ENCODE measurements around the gene IGF2.

IGF2 gene

DNA sequence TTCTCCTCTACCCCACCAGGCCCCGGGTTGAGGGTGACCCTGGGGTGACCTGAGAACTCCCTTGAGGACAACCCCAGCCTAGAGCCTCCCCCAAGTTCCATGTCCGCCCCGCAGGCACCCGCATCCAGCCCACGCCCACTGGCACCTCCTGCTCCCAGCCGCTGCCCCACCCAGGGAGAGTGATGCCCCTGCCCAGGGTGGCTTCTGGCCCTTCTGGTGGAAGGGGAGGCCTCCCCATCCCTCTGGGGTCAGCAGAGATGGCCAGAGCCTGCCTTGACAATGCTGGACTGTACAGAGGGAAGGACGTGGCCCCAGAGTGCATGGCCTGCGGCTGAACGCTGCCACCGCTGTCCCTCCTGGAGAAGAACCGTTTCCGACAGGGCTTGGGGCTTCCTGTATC is 33.5 kb upstream of the IGF2 start:
- no peak for DNase-seq (ENCODE audit: low read depth, low spot score)
- H3K4me3 ChIP-seq (ENCODE audit: low read length), result no peak overlapping the region

DNA sequence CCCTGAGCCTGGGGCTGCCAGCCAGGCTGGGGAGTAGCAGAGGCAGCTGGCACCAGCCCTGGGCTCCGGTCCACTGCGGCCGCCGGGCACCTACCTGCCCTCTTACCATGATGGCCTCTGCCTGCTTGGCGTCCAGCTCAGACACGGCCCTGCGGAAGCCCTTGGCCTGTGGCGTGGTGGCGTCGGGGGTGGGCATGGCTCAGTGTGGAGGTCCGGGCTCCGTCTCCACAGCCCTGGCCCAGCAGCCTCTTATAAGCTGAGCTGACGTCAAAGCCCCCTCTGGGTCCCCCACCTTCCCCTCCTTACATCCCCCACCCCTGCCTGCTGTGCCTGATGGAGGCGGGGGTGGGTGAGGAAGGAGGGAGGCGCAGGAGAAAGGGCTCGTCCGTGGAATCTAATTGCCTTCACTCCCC is 32.4 kb upstream of the IGF2 start, which contains the start of gene TH:
Gene TH (minus strand): TSS at position 225 of the 413 bp plus-strand sequence. CDS start 29 bp downstream, at position 196.
- DNase-seq (ENCODE audit: low read depth, low spot score), result no peak
- no peak within 1 kb of the TSS for H3K4me3 ChIP-seq (ENCODE audit: low read length)

DNA sequence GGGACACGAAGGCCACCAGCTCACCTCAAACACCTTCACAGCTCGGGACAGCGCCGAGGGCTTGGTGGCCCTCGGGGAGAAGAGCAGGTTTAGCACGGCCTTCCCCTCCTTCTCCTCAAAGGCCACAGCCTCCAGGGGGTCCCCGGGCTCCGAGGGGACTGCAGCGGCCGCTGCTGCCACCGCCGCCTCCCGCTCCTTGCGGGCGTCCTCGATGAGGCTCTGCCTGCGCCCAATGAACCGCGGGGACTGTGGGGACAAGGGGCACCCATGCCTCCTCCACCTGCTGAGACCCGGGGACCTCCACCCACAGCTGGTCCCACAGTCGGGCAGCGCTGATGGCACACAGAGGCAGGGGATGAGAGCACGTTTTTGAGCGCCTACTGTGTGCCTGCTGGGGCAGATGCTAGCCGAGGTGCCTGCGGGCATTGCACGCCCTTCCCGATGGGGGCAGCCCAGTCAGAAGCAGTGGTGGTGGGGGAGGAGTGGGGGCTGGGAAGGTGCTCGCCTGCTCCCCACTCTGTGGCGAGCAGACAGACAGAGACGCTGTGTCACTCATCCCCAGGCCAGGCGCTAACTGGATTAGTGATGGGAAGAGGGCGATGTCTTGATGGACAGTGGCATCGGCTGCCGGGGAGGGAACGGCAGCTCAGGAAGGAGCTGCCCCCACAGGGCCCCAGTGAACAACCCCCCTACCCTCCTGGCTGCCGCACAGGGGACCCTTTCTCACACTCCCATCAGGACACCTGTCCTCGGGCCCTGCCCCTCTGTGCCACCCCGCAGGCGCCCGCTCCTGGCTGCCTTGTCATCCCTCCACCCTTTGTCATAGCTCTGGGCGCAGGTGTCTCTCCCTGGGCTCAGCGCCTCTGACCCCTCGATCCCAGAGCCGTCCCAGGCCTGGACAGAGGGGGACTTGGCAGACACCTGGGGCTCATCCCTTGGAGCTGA is 30.7 kb upstream of the IGF2 start:
- H3K4me3 ChIP-seq (ENCODE audit: low read length), result no peak overlapping the region

DNA sequence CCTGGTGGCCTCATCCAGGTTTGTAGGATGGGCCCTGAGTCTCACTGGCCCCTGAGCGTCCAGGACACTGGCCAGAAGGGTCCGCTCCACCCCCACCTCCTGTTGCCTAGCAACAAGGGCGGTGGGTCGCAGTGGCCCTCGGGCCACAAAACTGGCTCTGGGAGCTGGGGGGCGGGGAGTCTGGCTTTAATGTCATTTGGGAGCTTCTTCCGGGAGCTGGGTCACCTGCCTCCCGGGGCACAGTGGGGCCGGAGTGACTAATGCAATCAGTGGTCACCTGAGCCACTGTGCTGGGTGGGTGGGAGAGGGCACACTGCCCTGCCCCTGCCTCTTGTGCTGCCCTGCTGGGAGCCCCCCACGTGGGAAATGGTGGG is 29.8 kb upstream of the IGF2 start:
- H3K4me3 ChIP-seq (ENCODE audit: low read length), result no peak overlapping the region
- no peak for DNase-seq (ENCODE audit: low read depth, low spot score)

More for the DNA sequence above, 30.7 kb upstream of the IGF2 start:
- no peak for DNase-seq (ENCODE audit: low read depth, low spot score)

DNA sequence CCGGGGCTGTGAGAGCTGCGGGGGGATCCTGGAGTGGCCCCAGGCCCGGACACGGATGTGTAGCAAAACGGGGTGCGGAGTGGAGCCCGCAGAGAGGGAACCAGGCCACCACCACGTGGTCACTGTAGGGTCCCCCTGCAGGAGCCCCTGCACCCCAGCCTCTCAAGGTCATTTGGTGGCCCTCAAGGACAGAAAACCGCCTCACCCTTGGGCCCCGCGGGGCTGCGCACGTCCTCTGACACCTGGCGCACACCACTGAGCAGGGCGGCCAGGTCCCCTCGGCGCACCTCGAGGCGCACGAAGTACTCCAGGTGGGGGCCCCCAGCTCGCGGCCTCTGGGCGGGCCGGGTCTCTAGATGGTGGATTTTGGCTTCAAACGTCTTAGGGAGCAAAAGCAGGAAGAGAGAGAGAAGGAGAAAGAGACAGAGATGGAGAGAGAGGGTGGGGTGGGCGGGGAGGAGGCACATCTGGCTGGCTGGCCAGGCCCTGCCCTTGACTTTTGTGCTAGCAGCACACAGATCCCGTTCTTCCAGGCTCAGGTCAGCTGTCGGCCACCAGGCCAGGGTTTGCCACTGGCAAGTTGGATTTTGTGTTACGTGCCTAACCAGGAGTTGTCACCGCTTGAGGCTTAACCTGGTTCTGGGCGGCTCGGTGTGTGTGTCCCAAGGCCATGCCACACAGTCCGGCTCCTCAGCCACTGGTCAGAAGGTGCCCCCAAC is 29.3 kb upstream of the IGF2 start:
- no peak overlapping the region for H3K4me3 ChIP-seq (ENCODE audit: low read length)
- no peak for DNase-seq (ENCODE audit: low read depth, low spot score)

DNA sequence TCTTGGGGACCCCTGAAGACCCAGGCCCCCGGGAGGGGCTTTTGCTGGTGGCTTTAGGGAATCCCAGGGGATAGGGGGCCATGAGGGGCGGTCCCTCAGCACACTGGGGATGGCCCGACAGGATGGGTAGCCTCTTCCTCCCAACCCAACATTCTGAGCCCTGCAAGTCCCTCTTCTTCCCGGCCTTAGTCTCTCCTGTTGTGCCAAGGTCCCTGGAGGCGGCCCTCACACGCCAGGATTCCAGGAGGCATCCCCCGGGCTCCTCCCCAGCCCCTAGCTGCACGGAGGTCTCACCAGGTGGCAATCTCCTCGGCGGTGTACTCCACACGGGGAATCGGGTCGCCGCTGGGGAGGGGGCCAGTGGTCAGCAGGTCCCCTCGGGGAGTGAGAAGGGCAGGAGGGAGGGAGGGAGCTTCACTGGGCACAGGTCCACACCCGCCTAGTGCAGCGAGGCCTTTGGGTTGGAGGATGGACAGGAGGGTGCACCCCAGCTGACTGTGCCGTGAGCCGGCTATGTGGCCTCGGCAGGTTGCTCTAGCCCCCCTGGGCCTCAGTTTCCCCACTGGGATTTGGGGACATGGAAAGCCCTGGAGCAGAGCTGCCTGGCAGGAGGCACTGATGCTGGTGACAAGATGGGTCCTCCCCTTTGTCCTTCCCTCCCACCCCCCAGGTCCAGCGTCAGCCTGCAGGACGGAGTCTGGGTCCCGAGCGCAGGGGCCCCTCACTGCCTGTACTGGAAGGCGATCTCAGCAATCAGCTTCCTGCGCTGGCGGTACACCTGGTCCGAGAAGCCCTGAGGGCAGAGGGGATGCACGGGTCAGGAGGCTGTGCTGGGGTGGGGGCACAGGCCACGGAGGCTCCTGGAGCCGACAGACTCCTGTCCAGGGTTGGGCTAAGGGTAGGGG is 28.2 kb upstream of the IGF2 start:
- DNase-seq (ENCODE audit: low read depth, low spot score), result no peak
- no peak overlapping the region for H3K4me3 ChIP-seq (ENCODE audit: low read length)

DNA sequence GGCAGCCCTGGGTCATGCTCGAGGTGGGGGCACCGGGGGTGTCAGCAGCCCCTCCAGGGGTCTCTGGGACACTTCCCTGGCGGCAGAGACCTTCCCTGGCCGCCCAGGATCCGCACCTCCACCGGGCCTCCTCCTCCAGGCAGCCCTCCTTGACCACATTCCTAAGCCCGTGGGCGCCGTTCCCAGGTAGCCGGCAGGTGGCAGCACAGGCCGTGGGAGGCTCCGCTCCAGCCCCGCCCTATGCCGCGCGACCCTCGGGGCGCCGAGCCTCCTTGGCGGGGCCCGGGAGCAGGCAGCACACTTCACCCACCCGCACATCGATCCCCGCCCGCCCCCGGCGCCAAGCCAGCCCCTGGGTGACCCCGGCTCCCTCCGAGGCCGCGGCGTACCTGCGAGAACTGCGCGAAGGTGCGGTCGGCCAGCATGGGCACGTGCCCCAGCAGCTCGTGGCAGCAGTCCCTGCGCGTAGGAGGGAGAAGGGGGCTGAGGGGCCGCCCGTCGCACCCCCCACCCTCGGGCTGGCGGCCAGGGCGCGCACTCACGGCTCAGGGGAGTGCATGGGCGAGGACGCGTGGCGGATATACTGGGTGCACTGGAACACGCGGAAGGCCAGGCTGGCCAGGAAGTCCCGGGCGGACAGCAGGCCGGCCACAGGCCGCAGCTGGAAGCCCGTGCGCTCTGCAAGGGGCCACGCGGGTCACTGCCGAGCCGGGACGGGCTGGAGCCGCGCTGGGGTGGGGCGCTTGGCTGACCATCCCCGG is 27.1 kb upstream of the IGF2 start:
- H3K4me3 ChIP-seq (ENCODE audit: low read length), result no peak overlapping the region
- no peak for DNase-seq (ENCODE audit: low read depth, low spot score)

DNA sequence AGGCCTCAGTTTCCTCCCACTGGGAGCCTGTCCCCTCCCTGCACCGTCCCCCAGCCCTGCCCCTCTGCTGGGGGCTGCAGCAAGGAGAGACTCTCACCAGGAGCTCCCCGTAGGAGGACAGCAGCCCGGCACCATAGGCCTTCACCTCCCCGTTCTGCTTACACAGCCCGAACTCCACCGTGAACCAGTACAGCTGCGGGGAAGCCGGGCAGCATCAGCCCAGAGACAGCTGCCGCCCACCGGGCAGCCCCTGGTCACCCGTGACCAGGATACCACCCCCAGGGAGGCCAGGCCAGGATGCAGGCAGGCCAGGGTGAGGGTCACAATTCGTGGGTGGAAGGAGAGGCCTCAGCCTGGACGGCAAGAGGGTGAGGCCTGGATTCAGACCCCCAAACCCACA is 26.4 kb upstream of the IGF2 start:
- no peak for DNase-seq (ENCODE audit: low read depth, low spot score)
- H3K4me3 ChIP-seq (ENCODE audit: low read length), result no peak overlapping the region

DNA sequence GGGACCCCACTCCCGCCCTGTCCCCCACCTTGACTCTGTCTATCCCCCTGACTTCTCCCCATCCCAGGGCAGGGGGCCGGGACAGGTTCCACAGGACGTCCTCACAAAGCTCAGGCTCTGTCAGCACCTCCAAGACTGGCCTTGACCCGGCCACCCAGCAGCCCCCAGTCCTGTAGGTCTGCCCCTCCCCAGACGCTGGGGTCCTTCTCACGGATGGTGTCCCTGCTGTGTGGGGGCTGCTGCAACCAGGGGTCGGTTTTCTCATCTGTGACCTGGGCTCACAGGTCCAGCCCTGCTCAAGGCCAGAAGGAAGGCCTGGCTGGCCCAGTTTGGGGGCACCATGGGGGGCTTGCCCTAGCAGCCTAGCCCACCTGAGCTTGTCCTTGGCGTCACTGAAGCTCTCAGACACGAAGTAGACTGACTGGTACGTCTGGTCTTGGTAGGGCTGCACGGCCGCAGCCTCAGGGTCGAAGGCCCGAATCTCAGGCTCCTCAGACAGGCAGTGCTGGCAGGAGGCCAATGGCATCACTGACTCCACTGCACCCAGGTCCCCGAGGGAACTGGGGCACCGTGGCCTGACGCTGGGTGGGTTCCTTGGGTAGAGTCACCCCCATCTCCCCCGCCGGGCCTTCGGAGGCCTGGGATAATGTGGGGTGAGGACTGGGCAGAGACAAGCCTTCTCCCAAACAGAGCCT is 25.8 kb upstream of the IGF2 start:
- no peak overlapping the region for H3K4me3 ChIP-seq (ENCODE audit: low read length)
- no peak for DNase-seq (ENCODE audit: low read depth, low spot score)

DNA sequence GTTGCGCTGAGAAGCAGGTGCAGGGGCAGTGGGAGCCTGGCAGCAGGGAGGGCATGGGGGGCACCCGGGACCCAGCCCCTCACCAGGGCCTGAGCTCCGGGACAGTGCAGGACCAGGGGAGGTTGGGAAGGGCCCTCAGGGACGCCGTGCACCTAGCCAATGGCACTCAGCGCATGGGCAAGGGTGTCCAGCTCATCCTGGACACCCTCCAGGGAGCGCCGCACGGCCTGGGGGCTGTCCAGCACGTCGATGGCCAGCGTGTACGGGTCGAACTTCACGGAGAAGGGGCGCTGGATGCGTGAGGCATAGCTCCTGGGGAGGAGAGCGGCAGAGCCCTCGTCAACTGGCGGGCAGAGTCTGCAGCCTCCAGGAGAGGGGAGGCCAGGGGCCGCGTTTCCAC is 24.9 kb upstream of the IGF2 start:
- H3K4me3 ChIP-seq (ENCODE audit: low read length), result no peak overlapping the region
- no peak for DNase-seq (ENCODE audit: low read depth, low spot score)

DNA sequence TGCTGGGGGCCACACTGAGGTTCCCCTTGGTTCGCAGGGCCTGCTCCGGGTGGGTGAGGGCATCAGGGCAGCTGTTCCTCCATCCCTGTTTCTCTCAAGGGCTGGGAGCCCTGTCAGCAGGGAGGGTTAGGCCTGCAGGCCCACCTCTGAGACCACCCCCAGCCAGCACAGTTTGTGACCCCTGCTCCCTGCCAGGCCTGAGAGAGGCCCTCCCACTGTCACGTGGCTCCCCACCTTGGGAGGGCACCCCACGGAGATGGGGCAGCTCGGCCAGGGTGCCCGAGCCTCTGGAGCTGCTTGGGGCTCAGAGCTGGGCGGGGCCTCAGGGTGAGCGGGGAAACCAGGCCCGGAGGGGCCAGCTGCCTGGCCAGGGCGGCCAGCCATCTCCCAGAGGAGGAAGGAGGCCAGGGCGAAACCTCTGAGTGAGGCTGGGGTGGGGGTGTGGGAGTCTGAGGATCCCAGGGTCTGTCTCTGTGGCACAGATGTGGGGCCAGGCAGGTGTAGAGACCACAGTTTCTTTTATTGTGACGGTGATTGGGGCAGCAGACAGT is 24.3 kb upstream of the IGF2 start:
- DNase-seq (ENCODE audit: low read depth, low spot score), result no peak
- H3K4me3 ChIP-seq (ENCODE audit: low read length), result no peak overlapping the region

DNA sequence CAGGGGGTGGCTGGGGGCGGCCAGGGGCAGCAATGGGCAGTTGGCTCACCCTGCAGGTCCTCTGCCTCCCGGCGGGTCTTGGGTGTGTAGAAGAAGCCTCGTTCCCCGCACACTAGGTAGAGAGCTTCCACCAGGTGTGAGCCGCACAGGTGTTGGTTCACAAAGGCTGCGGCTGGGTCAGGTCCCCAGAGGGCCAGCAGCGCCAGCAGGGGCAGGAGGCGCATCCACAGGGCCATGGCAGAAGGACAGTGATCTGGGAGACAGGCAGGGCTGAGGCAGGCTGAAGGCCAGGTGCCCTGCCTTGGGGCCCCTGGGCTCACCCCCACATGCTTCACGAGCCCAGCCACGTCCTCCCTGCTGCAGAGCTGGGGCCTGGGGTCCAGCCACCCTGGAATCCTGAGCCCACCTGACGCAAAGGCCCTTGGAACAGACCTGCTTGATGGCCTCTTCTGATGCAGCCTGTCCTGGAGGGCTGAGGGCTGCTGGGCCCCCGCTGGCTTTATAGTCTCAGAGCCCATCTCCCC is 21.6 kb upstream of the IGF2 start, which contains the start of gene INS:
Gene INS (minus strand): TSS at position 474 of the 524 bp plus-strand sequence. CDS start 238 bp downstream, at position 236.
- DNase-seq (ENCODE audit: low read depth, low spot score), result no peak
- no peak within 1 kb of the TSS for H3K4me3 ChIP-seq (ENCODE audit: low read length)

DNA sequence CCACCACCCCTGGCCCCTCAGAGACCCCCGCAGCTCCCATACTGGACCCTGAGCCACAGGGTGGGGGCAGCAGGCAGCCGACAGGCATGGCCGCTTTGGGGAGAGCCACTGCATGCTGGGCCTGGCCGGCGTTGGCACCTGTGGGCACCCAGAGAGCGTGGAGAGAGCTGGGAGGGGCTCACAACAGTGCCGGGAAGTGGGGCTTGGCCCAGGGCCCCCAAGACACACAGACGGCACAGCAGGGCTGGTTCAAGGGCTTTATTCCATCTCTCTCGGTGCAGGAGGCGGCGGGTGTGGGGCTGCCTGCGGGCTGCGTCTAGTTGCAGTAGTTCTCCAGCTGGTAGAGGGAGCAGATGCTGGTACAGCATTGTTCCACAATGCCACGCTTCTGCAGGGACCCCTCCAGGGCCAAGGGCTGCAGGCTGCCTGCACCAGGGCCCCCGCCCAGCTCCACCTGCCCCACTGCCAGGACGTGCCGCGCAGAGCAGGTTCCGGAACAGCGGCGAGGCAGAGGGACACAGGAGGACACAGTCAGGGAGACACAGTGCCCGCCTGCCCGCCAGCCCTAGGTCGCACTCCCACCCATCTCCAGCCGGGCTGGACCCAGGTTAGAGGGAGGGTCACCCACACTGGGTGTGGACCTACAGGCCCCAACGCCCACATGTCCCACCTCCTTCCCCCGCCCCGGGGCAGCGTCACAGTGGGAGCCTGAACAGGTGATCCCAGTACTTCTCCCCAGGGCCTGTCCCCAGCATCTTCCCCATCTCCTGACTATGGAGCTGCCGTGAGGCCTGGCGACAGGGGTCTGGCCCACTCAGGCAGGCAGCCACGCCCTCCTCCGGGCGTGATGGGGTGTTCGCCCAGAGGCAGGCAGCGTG is 20.6 kb upstream of the IGF2 start:
- no peak for DNase-seq (ENCODE audit: low read depth, low spot score)
- no peak overlapping the region for H3K4me3 ChIP-seq (ENCODE audit: low read length)

DNA sequence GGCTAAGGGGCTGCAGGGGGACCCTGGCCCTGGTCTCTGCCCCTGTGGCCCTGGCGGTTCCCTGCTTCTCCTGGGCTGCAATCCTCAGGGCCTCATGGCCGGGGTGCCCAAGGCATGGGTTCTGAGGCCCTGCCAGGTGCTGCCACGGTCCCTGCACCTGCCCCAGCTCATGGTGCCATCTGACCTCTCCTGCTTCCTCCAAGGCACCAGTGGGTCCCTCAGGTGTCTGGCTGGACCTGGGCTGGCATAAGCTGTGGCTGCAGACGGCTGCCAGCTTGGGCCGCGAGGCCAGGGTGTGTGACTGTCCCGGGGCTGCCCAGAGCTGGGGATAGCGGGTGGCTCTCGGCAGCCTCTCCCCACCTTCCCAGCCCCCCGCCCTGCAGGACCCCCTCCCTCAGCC is 19.8 kb upstream of the IGF2 start:
- no peak for DNase-seq (ENCODE audit: low read depth, low spot score)
- no peak overlapping the region for H3K4me3 ChIP-seq (ENCODE audit: low read length)

DNA sequence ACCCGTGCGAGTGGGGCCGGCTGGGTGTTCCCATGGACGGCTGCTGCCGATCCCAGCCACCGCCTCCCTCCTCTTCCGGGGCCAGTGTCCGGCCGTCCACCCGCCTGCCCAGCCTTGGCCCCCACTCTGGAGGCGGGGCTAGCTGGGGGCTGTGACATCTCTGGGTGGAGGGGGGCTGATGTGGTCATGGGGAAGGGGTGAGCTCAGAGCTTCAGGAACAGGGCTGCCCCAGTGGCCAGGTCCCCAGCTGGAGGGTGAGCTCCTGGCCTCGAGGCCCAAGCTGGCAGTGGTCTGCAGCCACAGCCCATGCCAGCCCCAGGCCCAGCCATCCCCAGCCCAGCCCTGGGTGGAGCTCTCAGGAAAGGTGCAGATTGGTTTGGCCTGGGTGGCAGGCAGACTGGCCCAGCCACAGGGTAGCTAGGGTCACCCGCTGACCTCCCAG is 19.1 kb upstream of the IGF2 start:
- DNase-seq (ENCODE audit: low read depth, low spot score), result no peak
- H3K4me3 ChIP-seq (ENCODE audit: low read length), result no peak overlapping the region

DNA sequence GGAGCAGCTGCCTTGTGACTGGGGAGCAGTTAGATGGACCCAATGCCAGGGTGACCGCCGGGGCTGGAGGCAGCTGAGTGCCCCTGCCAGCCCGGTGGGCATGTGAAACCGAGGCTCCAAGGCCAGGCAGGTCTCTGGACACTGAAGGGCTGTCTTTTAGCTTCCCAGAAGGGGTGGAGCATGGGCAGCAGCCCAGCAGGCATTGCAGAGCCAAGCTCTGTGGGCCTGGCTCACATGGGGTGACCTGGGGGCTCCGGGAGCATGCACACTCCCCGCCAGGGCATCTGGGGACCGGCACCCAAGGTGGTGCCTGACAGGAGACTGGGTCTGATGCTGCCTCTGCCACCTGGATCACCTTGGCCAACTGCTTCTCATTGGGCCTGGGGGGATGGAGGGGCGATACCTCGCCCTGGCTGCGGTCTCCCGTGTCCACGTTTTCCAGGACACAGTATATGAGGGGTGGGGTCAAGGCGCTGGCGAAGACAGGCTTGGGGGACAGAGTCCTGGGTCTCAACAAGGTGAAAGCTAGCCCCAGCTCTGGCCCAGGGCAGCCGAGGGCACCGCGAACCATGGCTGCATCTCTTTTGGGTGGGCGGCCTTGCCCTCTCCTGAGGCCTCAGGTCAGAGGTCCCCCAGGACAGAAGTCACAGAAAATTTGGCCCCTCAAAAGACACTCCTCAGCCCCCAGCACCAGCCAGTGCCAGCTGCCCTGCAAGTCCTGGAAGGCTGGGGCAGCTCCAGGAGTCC is 18.3 kb upstream of the IGF2 start:
- no peak for DNase-seq (ENCODE audit: low read depth, low spot score)
- H3K4me3 ChIP-seq (ENCODE audit: low read length), result no peak overlapping the region

Data from Jurkat, Clone E6-1 (cell line).